ENCODE measurements around the gene ZNF423.

Gene ZNF423

GRCh38 chr16:49469930-49470451 lies 385.9 kb downstream of the ZNF423 start:
- DNase-seq (ENCODE audit: low read depth): no peak

GRCh38 chr16:49469311-49469670 lies 386.6 kb downstream of the ZNF423 start:
- DNase-seq (ENCODE audit: low read depth): no peak

GRCh38 chr16:49468611-49469310 lies 387.2 kb downstream of the ZNF423 start:
- no peak for DNase-seq (ENCODE audit: low read depth)

DNA sequence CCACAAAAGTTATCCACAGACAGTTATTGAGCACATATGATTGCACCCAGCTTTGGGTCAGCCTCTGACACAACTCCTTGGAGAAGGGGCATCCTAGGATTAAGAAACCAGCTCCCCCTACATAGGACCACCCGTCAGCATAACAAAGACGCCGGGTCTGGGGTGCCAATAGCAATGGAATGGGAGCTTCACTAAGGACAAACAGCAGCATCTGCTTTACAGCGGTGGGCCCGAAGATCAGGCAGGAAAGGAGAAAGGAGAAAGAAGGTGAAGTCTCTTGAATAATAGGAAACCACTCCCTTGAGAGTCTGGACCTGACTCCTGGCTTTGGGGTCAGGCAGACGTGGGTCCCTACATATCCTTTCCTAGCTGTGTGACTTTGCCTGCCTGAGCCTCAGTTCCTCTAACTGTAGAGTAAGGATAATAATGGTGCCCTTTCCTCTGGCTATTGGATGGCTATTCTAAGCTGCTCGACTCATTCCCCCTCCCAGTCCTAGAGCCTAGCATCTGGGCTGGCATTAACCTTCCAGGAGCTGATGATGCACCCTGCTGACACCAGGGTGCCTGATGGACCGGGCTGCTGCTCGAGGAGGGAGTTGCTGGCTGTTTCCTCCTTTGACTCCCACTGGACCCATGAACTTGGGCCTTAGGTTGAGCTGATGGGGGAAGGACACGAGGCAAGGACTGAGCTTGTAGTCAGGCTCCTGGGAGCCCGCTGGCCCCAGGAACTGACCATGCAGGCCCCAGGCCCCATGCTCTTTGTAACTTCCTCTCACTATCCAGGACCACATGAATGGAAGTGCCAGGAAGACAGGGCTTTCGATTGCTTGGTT lies 388.2 kb downstream of the ZNF423 start:
- DNase-seq (ENCODE audit: low read depth): no peak

GRCh38 chr16:49466881-49467280 lies 389.0 kb downstream of the ZNF423 start:
- no peak for DNase-seq (ENCODE audit: low read depth)

DNA sequence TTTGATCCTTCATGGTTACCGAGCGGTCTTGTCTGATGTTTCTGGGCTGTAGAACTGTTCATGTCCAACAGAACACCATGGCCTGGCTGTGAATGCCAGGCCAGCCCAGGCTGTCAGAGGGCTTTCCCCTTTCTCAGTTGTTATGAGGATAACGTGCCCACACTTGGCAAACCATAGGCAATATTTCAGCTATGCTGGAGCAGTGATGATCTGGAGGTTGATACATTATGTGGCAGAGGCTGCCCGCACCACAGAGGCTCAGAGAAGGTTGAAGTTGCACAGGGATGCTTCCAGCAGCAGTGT lies 389.4 kb downstream of the ZNF423 start:
- no peak for DNase-seq (ENCODE audit: low read depth)

- DNase-seq (ENCODE audit: low read depth): no peak
These were observed 390.0 kb downstream of the ZNF423 start for GRCh38 chr16:49465661-49466528.

DNA sequence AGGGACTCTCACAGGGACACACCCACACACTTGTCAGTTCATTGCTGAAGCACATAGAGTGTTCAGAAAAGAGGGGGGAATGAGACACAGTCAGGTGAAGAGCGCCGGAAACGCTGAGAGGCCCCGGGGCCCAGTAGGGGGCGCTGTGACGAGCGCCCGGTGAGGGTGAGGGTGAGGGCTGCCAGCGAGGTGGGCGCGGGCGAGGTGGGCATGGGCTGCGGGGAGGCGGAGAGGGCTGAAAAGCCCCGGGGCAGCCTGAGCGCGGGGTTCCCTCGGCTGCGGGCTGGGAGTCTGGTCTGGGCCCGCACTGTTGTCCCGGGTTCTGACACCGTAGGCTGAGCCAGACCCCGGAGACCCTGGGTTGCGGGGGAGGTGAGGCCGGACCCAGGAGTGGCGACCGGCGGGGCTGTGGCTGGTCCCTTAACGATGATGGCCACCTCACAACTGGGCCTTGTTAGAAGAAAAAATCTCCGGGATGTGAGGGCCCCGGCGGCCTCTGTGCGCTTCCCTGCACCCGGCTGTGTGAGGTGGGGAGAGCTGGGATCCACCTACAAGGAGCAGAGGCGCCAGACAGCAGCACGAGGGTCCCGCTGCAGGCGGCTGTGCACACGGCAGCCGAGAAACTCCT lies 390.9 kb downstream of the ZNF423 start:
- DNase-seq (ENCODE audit: low read depth): no peak

GRCh38 chr16:49464093-49464492 lies 391.8 kb downstream of the ZNF423 start:
- no peak for DNase-seq (ENCODE audit: low read depth)

GRCh38 chr16:49463529-49463928 lies 392.4 kb downstream of the ZNF423 start:
- DNase-seq (ENCODE audit: low read depth): peak; percentile 35

DNA sequence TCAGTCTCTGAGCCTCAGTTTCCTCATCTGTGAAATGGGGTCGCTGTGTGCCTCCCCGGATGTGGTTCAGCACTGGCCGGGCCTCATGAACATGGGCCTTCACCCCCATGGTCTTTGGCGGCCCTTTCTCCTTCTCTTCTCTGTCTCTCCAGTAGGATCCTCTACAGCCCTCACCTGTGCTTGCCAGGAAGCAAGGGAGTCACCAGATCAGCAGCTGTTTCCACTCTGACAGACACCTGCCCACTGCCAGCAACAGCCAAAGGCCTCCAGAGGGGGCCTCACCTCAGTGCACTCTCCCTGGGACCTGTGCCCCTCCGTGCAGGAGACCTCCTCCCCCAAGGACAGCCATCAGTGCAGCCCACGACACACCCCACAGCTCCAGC lies 392.9 kb downstream of the ZNF423 start:
- no peak for DNase-seq (ENCODE audit: low read depth)

DNA sequence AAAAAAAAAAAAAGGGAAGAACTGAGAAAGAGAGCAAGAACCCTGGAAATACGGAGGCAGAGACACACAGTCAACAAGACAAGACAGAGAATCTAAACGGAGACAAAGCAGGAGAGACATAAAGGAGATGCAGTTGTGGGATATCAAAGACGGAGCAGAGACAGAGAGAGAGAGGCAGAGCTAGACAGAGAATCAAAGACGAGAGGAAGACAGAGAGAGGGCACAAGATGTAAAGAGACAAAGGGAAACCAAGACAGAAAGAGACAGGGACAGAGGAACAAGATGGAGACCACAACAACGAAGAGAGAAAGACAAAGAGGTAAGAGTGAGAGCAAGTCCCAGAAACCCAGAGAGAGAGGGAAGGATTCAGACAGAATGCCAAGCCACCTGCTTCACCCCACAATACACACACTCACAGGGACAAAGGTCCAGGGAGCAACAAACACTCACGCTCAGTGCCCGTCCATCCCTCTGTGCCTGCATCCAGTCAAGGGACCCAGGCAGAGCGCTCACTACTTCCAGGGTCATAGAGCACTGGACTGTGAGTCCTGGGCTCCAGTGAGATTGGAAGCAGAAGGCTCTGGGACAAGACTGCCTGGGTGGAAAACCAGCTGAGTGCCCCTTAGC lies 393.4 kb downstream of the ZNF423 start:
- no peak for DNase-seq (ENCODE audit: low read depth)

DNA sequence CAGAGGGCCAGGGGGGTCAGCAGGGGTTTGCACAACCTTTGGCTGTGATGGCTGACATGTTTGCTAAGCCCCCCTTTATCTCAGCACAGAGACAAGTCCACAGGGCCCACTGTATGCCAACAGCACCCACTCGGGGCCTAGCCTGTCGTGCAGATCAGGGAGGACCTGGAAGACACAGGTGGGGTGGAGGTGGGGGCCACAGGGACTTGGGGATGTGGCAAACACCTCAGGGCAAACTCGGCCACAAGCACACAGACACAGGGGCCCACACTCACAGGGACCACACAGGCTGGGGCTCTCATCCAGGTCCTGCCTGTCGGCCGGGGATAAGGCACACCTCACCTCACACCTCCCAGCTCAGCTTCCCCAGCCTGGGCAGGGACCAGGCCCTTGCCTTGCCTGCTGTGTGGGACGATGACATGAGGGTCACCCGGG lies 394.4 kb downstream of the ZNF423 start:
- no peak for DNase-seq (ENCODE audit: low read depth)

DNA sequence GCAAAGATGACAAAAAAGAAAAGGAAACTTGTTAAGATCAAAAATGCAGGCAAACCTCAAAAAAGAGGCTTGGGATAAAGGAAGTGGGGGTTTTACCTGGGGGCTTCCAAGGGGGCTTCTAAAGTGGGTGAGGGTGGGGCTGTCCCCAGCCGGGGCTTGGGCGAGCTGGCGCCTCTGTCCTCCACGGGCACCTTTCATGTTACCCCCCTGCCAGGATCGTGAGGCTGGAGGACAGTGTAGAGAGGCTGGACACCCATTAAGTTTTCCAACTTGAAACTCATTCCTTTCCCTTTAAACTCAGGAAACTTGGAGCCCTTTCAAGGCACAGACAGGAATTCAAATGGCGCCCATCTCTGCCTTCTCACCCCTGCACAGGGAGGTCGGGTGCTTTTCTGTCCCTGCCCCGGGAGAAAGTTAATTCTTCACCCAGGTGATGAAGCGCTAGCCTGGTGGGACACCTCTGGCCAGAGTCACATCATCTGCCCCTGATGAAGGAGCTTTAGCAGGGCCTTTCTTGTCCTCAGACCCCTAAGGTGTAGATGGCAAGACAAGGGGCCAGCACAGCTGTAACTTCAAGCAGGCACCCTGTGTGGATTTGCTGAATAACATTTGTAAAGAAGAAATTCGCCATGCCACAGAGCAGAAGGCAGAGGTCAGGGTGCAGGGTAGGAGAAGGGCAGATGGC lies 395.0 kb downstream of the ZNF423 start:
- no peak for DNase-seq (ENCODE audit: low read depth)

DNA sequence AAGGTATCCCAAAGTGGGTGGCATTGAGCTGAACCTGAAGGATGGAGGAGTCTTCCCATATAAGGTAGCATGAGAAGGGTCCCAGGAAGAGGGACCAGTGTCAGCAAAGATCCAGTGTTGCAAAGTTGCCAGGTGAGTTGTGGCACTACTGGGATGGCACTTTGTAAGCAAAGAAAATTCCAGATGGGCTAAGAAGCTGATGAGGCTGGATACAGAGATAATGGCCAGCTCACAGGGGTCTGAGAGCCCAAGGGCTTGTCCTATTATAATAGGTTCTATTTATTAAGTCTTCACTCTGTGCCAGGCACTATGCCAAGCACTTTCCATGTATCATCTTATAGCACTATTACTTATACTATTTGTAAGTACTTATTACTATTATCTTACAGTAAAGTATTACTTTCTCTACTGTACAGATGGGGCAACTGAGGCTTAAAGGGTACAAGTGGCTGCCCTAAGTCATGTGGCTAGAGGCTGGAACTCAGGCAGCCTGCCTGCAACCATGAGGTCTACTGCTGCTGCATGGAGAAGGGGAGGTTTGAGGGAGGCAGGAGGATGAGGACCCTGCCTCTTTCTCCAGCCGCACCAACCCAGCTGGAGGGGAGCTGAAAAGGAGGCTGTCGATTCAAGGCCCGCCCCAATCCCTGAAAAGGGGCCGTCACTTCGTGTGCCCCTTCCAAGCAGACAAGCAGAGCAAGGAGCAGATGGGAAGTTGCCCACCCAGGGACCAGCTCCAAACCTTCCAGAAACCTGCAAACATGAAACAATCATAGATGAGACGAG lies 395.8 kb downstream of the ZNF423 start:
- DNase-seq (ENCODE audit: low read depth): no peak

- no peak for DNase-seq (ENCODE audit: low read depth)
These were observed 397.1 kb downstream of the ZNF423 start for GRCh38 chr16:49458656-49459445.

GRCh38 chr16:49458243-49458642 lies 397.7 kb downstream of the ZNF423 start:
- no peak for DNase-seq (ENCODE audit: low read depth)

DNA sequence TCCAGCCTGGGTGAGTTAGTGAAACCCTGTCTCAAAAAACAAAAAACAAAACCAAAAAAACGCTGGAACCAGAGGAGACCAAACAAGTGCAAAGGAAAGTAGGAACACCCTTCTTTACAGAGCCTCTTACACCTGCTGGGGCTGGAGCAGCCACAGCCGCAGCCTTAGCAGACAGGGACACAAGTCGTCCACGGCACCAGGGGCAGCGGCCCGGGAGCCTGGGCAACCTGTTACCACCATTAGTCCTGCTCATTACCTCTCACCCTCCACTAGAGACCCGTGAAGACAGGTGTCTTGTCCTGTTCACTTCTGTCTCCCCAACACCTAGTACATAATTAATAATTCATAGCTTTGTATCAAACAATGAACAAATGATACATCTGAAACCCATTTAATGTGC lies 398.7 kb downstream of the ZNF423 start:
- no peak for DNase-seq (ENCODE audit: low read depth)

- DNase-seq (ENCODE audit: low read depth): no peak
These were observed 399.1 kb downstream of the ZNF423 start for GRCh38 chr16:49456763-49457162.
